ENCODE measurements around the gene ZNF691.
A peak's percentile ranks its signal among the peaks of the same experiment; 100 is the strongest.
"Not testable (repeated sequence)": the region's sequence is repeated elsewhere in the genome, so short reads cannot be mapped to it uniquely, and the experiment has no call there.

The ZNF691 gene

DNA sequence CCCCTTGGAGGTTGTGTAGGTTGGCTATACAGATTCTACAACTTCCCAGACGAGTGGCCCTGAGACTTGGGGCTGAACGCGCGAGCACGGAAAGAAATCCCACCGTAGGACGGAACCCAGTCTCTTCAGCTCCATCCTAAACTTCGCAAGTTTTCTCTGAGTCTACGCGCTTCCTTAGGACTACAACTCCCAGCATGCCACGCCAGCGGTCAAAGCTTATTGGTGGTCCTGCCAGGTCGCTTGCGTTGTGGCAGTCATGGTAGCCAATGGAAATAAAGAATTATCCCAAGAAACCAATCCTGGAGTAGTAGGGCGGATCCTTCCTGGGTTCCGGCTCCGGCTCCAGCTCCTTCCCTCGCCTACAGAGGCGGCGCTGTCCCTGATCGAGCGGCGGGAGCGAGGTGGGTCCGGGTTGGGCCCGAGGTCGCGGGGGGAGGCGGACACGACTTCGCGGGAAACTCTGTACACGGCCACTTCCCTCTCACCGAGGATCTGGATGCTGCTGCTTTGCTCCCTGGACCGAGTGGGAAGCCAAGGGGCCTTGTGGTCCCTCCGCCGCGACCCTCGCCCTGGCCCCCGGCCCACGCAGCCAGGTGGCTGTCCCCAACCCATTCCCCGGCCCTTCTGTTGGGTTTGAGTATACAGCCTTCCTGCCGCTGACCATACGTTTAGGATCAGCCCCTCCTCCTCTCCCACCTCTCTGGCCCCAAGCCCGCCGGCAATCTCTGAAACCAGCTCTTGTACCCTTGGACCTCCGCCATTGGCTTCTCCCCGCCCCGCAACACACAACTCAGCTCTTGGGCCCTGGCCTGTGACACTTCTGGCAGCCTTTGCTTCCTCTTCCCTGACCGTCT is at the start of gene ZNF691:
TSS of gene ZNF691 (plus strand) at position 357 of the 854 bp plus-strand sequence. CDS start 3,046 bp downstream, outside the sequence.
- DNase-seq, result peak; percentile 95

GRCh38 chr1:42797414-42797813 is 49.0 kb upstream of the ZNF691 start:
- no peak for DNase-seq

- DNase-seq, result no peak
Observed at GRCh38 chr1:42797979-42798378, 48.4 kb upstream of the ZNF691 start.

- no peak for DNase-seq
Observed at GRCh38 chr1:42801832-42802473, 44.5 kb upstream of the ZNF691 start.

- DNase-seq, result no peak
Observed at GRCh38 chr1:42806171-42806570, 40.2 kb upstream of the ZNF691 start.

GRCh38 chr1:42806593-42806992 is 39.8 kb upstream of the ZNF691 start:
- no peak for DNase-seq

GRCh38 chr1:42807056-42807668 is 39.3 kb upstream of the ZNF691 start:
- DNase-seq, result no peak

DNA sequence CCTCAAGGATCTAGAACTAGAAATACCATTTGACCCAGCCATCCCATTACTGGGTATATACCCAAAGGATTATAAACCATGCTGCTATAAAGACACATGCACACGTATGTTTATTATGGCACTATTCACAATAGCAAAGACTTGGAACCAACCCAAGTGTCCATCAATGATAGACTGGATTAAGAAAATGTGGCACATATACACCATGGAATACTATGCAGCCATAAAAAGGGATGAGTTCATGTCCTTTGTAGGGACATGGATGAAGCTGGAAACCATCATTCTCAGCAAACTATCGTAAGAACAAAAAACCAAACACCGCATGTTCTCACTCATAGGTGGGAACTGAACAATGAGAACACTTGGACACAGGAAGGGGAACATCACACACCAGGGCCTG is 31.6 kb upstream of the ZNF691 start:
- not testable (repeated sequence) for DNase-seq

DNA sequence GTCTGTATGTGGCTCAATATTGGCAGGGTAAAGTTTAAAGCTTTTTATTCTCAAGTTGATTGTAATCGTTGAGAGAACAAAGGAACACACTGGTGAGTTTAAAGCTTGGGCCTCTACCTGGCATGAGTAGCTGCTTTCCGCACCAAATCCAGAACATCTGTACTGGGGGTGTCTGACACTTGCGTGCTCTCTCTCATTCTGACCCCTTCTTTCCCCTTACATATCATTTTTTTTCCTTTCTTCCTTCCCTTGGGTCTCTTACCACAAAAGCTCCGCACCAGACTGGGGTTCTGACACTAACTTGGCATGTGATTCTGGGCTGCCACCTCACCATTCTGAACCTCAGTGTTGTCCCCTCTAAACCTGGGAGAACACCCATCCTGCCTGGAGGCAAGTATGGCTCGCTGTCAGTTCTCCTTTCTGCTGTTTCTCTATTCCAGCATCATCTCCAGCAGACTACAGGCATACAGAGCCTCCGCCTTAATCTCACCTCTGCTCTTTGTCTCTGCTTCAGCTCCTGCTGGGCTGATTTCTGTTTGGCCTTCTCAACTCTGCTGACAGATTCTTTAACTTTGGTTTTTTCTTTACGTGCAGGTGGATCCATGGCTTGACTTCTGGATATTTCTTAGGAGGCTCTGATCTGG is 30.4 kb upstream of the ZNF691 start:
- DNase-seq, result peak; percentile 10

GRCh38 chr1:42816585-42817439 is 29.6 kb upstream of the ZNF691 start, which contains the start of the genes ERMAP and SVBP:
TSS of gene ERMAP (plus strand) at chr1:42817122. CDS start at chr1:42830449, 13,327 bp downstream.
TSS of gene SVBP (minus strand) at chr1:42817397. CDS start at chr1:42816544, 853 bp downstream.
- DNase-seq, result peak; percentile 81

GRCh38 chr1:42817440-42817767 is 29.0 kb upstream of the ZNF691 start:
- DNase-seq, result no peak

DNA sequence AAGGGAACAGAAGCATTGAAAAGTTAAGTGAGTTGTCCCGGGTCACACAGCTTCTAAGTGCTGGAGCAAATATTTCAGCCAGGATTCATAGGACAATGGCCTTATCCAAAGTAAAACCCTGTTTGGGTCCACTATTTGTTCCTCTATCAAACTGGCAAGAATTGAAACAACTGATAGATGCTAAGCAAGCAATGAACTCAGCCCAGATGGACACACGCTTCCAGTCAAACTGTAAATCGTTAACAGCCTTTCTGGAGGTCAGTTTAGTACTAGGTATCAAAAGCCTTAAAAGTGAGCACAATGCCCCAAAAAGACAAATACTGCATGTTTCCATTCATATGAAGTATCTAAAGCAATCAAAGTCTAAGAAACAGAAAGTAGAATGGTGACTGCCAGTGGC is 28.4 kb upstream of the ZNF691 start:
- DNase-seq, result no peak

DNA sequence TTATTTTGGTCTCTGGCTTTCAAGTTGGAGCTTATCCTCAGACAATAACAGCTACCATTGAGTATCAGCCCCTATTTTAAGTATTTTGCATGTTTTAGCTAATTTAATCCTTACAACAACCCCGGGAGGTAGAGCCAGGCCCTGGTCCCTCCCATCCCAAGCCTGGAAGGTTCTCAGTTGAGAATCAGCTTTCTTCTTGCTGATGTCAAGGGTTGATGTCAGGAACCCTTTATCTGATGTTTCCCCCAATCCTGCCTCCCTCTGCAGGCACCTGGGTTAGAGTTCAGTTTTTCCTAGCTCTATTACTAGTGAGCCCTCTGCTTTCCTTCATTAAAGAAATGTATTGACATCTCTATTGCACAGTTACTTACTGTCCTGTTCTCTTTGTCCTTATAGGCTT is 25.6 kb upstream of the ZNF691 start:
- no peak for DNase-seq

- DNase-seq, result no peak
Observed at GRCh38 chr1:42821690-42822089, 24.7 kb upstream of the ZNF691 start.

DNA sequence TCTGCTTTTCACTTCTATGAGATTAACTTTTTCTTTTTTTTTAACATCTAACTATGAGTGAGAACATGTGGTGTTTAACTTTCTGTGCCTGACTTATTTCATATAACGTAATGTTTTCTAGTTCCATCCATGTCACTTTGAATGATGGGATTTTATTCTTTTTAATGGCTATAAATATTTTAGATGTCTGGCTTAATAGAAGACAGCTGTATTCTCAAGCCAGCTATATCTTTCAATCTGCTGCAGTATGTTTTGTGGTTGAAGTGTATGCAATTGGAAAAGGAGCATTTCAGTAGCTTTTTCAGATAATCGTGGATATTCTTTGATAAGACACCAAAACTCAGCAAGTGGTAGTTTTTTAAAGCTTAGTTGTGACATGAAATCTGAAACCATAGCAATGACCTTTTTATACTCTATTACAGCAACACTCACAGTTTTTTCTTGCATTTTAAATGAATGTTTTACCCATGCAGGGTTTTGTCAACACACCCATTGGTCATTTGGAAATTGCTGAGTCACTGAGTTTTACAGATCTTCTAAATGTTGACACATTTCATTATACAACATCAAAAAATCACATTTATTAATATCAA is 23.5 kb upstream of the ZNF691 start:
- no peak for DNase-seq

DNA sequence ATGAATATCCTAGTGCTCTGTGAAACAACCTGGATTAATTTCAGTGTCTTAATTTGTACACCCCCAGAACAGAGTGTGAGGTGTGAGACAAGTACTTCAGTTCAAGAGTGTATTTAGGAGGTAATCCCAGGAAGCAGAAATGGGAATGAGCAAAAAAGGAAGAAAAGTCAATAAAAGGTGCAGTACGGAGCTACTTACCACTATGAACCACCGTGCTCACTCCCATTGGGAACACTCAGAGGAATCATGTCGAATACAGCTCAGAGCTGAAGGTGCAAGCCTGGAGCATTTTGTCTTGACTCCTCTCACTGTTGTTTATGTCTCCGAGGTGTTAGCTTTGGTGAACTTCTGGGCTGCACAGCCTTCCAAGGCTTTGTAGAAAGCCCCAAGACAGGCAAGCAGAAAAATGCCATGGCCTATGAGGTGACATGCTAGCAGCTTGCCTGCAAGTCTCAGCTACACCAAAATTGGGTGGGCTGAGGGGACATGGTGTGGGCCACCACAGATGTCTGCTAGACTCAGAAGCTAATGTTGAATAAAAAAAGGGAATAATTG is 21.9 kb upstream of the ZNF691 start:
- DNase-seq, result no peak

GRCh38 chr1:42825036-42825851 is 21.2 kb upstream of the ZNF691 start:
- no peak for DNase-seq

DNA sequence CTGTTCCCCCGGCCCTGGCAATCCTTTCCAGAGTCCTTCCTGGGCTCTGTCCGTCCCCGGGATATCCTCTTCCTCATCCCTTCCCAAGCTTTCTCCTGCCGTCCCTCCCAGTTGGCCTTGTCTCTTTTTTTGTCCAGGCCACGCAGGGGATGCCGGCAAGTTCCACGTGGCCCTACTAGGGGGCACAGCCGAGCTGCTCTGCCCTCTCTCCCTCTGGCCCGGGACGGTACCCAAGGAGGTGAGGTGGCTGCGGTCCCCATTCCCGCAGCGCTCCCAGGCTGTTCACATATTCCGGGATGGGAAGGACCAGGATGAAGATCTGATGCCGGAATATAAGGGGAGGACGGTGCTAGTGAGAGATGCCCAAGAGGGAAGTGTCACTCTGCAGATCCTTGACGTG is 15.8 kb upstream of the ZNF691 start:
- no peak for DNase-seq

GRCh38 chr1:42831273-42831672 is 15.1 kb upstream of the ZNF691 start:
- DNase-seq, result no peak

GRCh38 chr1:42832641-42833240 is 13.7 kb upstream of the ZNF691 start:
- DNase-seq, result no peak
